NCI-H1092 (cell line): Measurements from ENCODE around the gene SCAF1.
A peak's percentile ranks its signal among the peaks of the same experiment; 100 is the strongest.

ENCODE experiments used
- DNase-seq: peaks from one replicate; lab custom pipeline; 2025; lab: John Stamatoyannopoulos, UW

The SCAF1 gene

DNA sequence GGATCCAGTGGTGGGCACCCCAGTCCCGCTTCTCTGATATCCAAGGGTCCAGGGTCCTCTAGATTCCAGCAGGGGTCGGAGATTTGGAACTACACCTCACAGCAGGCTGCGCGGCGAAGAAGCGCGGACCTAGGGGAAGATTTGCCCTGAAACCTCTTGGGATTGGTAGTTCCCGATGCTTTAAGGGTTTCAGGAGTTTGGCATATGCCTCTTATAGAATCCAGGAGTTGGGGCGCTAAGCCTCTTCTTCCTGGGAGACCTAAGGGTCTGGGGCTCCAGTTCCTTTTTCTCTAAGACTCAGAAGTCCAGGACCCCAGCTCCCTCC lies 24.1 kb downstream of the SCAF1 start:
- no peak for DNase-seq

DNA sequence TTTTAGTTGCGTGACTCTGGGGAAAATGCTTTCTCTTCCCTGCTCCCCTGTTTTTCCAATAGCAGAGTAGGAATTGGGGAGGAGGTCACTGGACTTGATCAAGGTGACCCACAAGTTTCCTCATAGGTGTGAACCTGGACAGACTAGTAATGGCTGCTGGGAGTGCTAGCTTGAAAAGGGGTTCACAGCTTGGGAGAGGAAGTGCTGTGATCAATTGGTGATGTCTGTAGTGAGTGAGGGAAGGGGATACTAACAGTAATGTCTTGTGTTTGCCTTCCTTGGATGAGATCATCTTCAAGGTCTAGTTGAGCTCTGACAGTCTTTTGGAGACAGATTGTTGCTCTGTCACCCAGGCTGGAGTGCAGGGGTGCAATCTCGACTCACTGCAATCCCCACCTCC lies 25.5 kb downstream of the SCAF1 start:
- no peak for DNase-seq

DNA sequence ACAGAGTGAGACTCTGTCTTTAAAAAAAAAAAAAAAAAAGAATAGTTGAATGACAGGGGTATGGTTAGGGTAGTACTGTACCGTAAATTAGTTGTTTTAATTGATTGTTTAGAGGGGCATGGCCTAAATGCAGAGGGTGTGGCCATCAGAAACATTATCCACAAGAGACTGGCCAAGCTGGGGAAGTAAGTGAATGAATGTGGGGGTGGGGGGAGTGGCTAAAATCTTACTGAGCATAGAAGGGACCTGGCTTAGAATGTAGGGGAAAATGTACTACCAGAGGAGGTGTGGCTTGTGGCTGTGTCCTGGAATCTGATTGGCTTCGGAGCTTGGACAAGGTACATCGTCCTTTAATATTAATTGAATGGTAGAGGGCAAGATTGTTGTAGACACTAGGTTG lies 27.5 kb downstream of the SCAF1 start:
- DNase-seq = no peak

DNA sequence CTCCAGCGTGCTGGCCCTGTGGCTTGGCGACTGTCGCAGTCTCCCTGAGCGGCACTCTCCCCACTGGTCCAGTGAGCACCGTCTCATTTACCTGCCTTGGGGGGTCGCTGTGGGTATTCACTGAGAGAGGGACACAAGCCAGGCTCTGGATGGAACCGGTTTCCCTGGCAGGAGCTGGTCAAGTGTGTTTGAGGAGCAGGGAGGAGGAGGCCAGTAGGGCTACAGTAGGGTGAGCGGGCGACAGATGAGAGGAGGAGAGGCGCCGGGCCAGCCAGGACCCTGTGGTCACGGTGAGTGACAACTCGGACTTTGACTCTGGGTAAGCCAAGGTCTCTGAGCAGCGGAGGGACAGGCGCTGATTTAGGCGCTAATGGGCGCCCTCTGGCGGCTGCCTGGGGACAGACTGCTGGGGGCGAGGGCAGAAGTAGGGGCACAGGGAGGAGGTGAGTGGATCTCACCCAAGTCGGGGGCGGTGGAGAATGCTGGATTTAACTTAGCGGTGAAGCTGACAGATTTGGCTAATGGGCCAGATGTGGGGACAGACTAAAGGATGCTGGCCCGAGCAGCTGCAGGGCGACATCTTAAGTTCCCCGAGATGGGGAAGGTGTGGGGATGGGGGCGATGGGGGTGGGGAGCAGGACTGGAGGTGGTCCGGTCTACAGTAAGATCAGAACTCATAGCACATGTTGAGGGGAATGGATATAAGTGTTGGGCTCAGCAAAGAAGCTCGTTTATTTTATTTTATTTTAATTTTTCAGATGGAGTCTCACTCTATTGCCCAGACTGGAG lies 30.3 kb downstream of the SCAF1 start:
- DNase-seq = peak; percentile 61

- peak; percentile 80 for DNase-seq
Observed at GRCh38 chr19:49676136-49676783, 34.3 kb downstream of the SCAF1 start.

DNA sequence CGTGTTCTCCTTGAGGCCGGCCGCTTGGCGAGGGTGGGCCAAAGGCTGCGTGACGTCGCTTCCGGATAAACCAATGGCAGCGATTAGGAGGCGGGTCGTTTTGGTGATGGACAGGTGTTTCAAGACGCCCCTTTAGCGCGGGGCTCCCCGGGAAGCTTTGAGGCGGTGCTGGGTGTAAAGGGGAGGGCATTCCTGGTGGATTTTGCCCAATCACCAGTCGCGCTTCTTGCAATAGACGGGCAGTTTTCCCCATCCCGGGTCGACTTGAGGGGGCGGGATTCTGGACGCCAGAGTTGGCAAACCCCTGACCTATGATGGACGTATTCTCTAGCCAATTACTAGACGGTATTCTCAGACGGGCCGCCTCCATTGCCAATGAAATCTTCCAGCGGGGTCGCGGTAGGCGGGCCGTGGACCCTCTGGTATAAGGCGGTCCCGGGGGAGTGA lies 34.8 kb downstream of the SCAF1 start:
- DNase-seq = peak; percentile 98

GRCh38 chr19:49677231-49677900 lies 35.4 kb downstream of the SCAF1 start, which contains the start of gene PRMT1:
Gene PRMT1, plus strand, starts transcription at chr19:49677271. Its CDS starts 10 bp downstream, at chr19:49677281.
- no peak for DNase-seq

DNA sequence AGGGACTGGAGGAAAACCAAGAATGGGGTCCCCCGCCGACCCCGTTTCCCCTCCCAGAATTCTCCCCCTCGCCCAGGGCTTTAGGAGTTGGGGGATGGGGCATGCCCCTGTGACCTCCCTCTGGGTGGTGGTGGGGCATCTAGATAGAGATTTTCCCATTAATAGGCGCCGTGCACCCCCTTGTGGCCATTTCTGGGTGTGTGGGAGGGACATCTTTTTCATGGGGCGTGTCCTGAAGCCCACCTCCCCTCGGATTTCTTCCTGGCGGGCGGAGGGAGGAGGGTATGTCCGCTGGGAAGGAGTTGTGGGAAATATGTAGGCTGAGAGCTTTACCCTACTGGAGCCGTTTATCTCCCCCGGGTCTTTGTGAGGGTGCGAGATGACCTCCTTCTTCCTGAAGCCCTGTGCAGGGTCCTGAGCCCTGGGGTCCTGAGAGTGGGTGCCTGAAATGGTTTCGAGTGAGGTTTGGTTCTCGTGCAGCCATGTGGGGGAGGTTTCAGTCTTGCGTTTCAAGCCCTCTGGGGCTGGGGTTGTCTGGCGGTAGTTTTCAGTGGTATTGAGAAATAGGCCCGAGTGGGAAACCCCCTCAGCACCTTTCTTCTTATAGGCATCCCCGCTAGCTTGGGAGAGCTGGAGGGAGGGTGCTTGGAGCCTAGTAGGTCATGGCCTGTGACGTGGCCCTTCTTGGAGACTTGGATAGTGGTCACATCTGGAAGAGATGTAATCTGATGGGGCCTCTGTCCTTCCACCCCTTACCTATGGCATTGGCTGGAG lies 36.1 kb downstream of the SCAF1 start:
- DNase-seq = peak; percentile 56

DNA sequence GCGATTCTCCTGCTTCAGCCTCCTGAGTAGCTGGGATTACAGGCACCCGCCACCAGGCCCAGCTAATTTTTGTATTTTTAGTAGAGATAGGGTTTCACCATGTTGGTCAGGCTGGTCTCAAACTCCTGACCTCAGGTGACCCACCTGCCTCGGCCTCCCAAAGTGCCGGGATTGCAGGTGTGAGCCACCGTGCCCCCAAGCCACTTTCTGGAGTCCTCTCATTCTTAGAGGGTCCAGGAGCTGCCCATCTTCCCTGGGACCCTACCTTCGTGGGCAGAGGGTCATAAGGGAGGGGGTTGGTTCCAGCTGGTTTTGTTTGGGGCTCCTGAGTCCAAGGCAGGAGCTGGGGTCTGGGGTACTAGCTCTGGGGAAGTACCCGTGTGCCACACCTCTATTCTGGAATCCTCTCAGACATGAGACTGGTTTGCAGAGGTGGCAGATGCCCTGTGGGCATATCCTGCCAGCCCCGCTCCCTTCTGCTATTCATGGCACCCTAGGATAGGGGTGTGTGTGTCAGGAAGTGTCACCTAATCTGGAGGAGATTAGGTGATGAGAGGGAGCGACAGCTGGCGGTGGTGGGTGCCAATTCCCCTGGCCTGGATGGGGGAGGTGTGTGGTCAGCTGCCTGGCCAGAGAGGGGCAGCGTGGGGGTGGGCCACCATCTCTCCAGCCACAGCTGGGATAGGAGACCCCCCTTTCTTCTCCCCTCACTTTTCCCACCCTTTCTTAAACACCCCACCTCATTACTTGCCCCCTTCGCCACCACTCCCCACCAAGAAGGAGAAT lies 37.2 kb downstream of the SCAF1 start:
- no peak for DNase-seq

DNA sequence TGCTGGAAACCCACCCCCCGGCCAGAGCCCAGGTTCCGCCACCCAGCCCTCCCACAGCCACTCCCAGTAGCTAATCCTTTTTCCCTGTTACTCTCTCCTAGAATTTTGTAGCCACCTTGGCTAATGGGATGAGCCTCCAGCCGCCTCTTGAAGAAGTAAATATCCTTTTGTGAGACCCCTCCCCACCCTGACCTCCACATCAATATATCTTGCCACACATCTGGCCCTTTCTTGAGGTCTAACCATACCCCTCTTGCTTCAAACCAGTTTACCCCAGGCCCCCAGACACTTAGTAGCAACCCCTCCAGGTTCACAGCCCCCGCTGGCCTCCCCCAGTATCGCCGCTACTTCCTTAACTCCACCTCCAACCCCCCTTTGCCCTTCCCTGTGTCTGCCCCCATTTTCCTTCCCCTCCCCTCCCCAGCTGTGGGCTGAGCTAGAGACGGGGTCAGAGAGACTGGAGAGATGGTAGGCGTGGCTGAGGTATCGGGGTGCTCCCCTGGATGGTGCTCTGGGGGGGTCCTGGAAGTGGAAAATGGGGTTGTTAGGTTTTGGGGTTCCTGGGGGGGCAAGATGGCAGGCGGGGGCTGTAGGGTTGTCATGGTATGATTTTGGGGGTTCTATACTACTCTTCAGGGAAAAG lies 37.9 kb downstream of the SCAF1 start:
- DNase-seq = no peak

- DNase-seq = peak; percentile 77
Observed at GRCh38 chr19:49680421-49681351, 38.7 kb downstream of the SCAF1 start.

GRCh38 chr19:49681830-49682229 lies 39.8 kb downstream of the SCAF1 start:
- no peak for DNase-seq

GRCh38 chr19:49682274-49682673 lies 40.3 kb downstream of the SCAF1 start:
- DNase-seq = no peak

DNA sequence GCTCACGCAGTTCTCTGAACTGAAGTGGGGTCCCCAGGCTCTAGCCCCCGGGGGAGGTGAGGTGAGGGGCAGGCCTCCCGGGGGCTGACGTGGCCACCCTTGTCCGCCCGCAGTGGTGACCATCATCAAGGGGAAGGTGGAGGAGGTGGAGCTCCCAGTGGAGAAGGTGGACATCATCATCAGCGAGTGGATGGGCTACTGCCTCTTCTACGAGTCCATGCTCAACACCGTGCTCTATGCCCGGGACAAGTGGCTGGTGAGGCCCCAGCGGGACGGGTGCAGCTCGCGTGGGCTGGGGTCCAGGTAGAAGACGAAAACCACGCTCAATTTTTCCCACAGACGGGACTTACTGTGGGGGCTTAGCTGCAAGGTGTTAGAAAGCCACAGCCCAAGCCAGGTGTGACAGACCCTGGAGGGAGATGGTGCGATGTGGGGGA lies 41.8 kb downstream of the SCAF1 start:
- no peak for DNase-seq

GRCh38 chr19:49684251-49684982 lies 42.4 kb downstream of the SCAF1 start:
- DNase-seq = no peak

DNA sequence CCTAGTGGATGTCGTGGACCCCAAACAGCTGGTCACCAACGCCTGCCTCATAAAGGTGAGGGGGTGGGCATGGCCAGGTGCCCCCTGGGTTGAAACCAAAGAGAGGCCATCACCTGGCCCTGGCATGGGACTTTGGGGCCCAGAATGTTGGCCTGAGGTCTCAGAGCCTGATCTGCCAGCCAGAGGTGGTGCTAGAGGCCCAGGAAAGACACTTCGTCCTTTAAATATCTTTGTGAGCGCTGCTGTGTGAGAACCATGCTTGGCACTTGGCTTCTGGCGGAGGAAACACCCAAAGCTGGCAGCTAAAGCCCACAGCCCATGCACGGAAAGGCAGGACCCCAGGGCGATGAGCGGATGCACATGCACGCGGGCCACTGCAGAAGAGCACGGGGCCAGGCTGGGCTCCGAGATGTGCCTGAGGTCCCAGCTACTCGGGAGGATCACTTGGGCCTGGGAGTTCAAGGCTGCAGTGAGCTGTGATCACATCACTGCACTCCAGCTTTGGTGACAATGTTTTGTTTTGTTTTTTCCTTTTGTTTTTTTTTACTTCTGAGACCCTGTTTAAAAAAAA lies 43.1 kb downstream of the SCAF1 start:
- DNase-seq = no peak

DNA sequence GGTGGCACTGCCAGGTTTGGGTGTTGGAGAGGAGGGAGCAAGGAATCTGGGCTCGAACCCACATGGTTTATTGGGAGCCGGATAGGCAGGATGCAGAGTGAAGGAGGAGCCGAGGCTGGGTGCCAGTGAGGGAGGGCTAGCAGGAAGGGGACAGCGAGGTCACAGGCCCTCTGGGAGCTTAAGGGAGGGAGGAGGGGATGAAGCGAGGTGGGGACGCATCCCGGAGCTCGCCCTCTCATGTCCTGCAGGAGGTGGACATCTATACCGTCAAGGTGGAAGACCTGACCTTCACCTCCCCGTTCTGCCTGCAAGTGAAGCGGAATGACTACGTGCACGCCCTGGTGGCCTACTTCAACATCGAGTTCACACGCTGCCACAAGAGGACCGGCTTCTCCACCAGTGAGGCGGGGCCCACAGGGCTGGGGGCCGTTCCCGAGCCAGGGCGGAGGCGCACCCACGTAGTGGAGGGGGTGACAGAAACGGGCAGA lies 43.9 kb downstream of the SCAF1 start:
- DNase-seq = no peak

DNA sequence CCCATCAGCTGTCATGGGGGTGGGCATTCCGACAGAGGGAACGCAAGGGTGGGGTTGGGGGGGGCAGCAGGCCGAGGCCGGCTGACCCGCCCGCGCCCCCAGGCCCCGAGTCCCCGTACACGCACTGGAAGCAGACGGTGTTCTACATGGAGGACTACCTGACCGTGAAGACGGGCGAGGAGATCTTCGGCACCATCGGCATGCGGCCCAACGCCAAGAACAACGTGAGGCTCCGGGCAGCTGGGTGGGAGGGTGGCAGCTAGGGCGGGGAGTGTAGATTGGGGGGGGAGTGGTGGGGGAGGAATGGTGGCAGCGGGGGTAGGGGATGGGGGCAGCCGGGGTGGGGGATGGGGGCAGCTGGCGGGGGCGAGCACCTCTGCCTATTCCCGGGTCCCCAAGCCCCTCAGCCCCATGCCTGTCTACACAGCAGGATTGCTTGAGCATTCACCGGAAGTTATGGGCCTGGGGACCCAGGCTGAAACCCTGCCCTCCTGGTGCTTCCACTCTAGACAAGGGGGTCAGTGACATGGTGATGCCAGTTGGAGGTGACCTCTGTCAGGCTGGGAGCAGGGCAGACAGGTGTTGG lies 44.6 kb downstream of the SCAF1 start:
- DNase-seq = no peak
